Cardiac fibroblast (primary cell): ENCODE results near the gene PLA2G12B.
"Not testable (repeated sequence)": the region's sequence is repeated elsewhere in the genome, so short reads cannot be mapped to it uniquely, and the experiment has no call there.

Source experiments
- DNase-seq, 2 donors: peaks; one replicate each; pipeline versions ENCODE4 v3.0.0 to v3.0.0-alpha.2; 2010; ENCODE audit warnings: low read depth in 2 of 2
- H3K4me3 ChIP-seq, 2 donors: replicated peaks in 1 of 2; 1 replicate in 1 of 2; 2 replicates in 1 of 2; pipeline ENCODE4 v1.5.1; 2011; ENCODE audit warnings: low read depth in 2 of 2, low read length in 2 of 2, mild to moderate bottlenecking in 2 of 2, moderate library complexity in 1 of 2
- CTCF ChIP-seq: IDR thresholded peaks from one replicate; pipeline ENCODE4 v1.5.1; 2011; ENCODE audit warnings: low read depth, mild to moderate bottlenecking, low read length, inconsistent platforms

The PLA2G12B gene

GRCh38 chr10:72904806-72905205 is 49.8 kb downstream of the PLA2G12B start:
- H3K4me3 ChIP-seq, result no peak overlapping the region
- no peak for TF ChIP-seq CTCF
- no peak for DNase-seq

GRCh38 chr10:72903941-72904446 is 50.6 kb downstream of the PLA2G12B start:
- not testable (repeated sequence) for DNase-seq, H3K4me3 ChIP-seq

DNA sequence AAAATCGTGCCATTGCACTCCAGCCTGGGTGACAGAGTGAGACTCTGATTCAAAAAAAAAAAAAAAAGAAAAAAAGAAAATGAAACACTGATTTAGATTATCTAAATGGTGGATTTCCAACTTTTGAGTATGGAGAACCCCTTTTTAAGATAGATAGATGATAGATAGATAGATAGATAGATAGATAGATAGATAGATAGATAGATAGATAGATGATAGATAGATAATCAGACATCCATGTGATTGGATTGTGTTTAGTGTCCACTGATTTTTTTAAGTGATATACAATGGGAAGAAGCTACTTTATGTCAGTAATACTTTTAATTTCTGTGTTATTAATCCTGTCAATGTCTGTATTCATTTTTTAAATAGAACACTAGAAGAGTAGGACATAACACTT is 55.1 kb downstream of the PLA2G12B start:
- DNase-seq, result no peak

GRCh38 chr10:72898616-72899015 is 56.0 kb downstream of the PLA2G12B start:
- H3K4me3 ChIP-seq, result no peak overlapping the region
- DNase-seq, result no peak
- TF ChIP-seq CTCF, result no peak

More for the DNA sequence above, 55.1 kb downstream of the PLA2G12B start:
- TF ChIP-seq CTCF, result no peak
- no peak overlapping the region for H3K4me3 ChIP-seq

DNA sequence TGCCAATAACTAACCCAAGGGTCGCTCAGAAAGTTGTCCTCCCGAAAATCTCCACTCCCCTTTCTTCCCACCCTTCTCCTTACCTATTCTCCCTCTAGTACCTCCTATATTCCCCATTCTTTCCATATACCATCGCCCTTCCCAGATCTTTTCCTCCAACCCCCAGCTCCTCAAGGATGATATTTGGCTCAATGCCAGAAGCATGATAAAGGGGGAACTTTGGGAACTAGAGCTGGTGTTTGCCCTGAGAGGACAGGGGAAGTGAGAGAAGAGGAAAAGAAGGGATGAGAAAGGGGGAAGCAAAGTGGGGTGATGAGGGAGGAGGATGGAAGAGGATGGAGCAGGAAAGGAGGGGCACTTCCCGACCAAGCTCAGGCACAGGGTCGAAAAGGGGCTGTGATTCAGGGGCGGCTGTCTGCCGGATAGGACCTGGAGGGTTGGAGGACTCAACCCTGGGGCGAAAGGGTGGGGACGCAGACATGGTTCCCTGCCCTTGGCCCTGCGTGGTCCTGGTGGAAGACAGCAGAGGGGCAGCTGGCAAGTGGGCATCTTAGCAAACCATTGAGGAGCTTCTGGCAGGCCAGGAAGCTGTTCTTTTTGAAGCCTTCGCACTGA is 59.3 kb downstream of the PLA2G12B start:
- no peak for TF ChIP-seq CTCF
- H3K4me3 ChIP-seq, result no peak overlapping the region
- DNase-seq, result no peak

- peak; percentile 6 to 51 for DNase-seq
- H3K4me3 ChIP-seq, result no peak within 1 kb of the TSS
- no peak for TF ChIP-seq CTCF
Observed at GRCh38 chr10:72893136-72893798, 61.3 kb downstream of the PLA2G12B start, which contains the start of gene OIT3. OIT3 (plus strand) TSS chr10:72893739; CDS start chr10:72893799, 60 bp downstream.

GRCh38 chr10:72890086-72890485 is 64.5 kb downstream of the PLA2G12B start:
- TF ChIP-seq CTCF, result no peak
- H3K4me3 ChIP-seq, result no peak overlapping the region
- DNase-seq, result no peak
